Effector memory CD8-positive, alpha-beta T cell (primary cell): ENCODE results near the gene DNAH2.

ENCODE experiments used
- ATAC-seq: fragments of 150-1000 bp; cut with Tn5 transposase; replicated peaks from 2 replicates; pipeline ENCODE4 v1.10.0; 2021; ENCODE audit warnings: mild to moderate bottlenecking, moderate library complexity
- DNase-seq, 3 experiments: peaks; one replicate each; pipeline ENCODE4 v3.0.0; 2021
- H3K27ac Mint-ChIP-seq, 2 donors: one replicate each; pipeline ENCODE4 v1.8.0; 2022; ENCODE audit warnings: mild to moderate bottlenecking in 2 of 2, mixed read lengths in 2 of 2, moderate library complexity in 2 of 2
- H3K27me3 Mint-ChIP-seq, 2 donors: one replicate each; pipeline ENCODE4 v1.8.0; 2022; ENCODE audit warnings: mixed read lengths in 2 of 2
- H3K36me3 Mint-ChIP-seq: one replicate; pipeline ENCODE4 v1.8.0; 2022; ENCODE audit warnings: mild to moderate bottlenecking, moderate library complexity, mixed read lengths; ENCODE audit not compliant: insufficient read depth
- H3K4me1 Mint-ChIP-seq, 2 donors: one replicate each; pipeline ENCODE4 v1.8.0; 2022; ENCODE audit warnings: low read depth in 2 of 2, mixed read lengths in 2 of 2
- H3K4me3 Mint-ChIP-seq, 2 donors: one replicate each; pipeline ENCODE4 v1.8.0; 2022; ENCODE audit warnings: mild to moderate bottlenecking in 2 of 2, mixed read lengths in 2 of 2, moderate library complexity in 2 of 2
- H3K9me3 Mint-ChIP-seq, 2 donors: one replicate each; pipeline ENCODE4 v1.8.0; 2022; ENCODE audit warnings: mixed read lengths in 2 of 2

Gene DNAH2

GRCh38 chr17:7707446-7707845 is 10.1 kb upstream of the DNAH2 start:
- Mint-ChIP-seq H3K4me3 (no peak overlapping the region), H3K4me1 (peaks cover 25 to 29% of the 10 kb centered on the region in 2 donors), H3K36me3 (no peaks in the 10 kb centered on the region), H3K27me3 (peaks cover 71 to 92% of the 10 kb centered on the region in 2 donors), H3K27ac (no peak overlapping the region), H3K9me3 (no peaks in the 10 kb centered on the region)
- ATAC-seq (no peak), DNase-seq (no peak)

GRCh38 chr17:7707858-7708750 is 9.4 kb upstream of the DNAH2 start:
- ATAC-seq (no peak), DNase-seq (no peak)
- H3K36me3 Mint-ChIP-seq: no peaks in the 10 kb centered on the region
- no peak overlapping the region for H3K27ac Mint-ChIP-seq
- peaks cover 71 to 92% of the 10 kb centered on the region in 2 donors for H3K27me3 Mint-ChIP-seq
- no peaks in the 10 kb centered on the region for H3K9me3 Mint-ChIP-seq
- H3K4me1 Mint-ChIP-seq: peaks cover 25 to 32% of the 10 kb centered on the region in 2 donors
- no peak overlapping the region for H3K4me3 Mint-ChIP-seq

- Mint-ChIP-seq H3K36me3 (peaks cover 6% of the 10 kb centered on the region), H3K4me1 (peaks cover 23 to 24% of the 10 kb centered on the region in 2 donors), H3K4me3 (no peak overlapping the region), H3K9me3 (no peaks in the 10 kb centered on the region), H3K27me3 (peaks cover 70 to 92% of the 10 kb centered on the region in 2 donors), H3K27ac (no peak overlapping the region)
- DNase-seq: no peak
- ATAC-seq: no peak
Observed at GRCh38 chr17:7709031-7709430, 8.5 kb upstream of the DNAH2 start.

GRCh38 chr17:7710301-7710700 is 7.2 kb upstream of the DNAH2 start:
- no peak overlapping the region for H3K4me3 Mint-ChIP-seq
- DNase-seq: no peak

DNA sequence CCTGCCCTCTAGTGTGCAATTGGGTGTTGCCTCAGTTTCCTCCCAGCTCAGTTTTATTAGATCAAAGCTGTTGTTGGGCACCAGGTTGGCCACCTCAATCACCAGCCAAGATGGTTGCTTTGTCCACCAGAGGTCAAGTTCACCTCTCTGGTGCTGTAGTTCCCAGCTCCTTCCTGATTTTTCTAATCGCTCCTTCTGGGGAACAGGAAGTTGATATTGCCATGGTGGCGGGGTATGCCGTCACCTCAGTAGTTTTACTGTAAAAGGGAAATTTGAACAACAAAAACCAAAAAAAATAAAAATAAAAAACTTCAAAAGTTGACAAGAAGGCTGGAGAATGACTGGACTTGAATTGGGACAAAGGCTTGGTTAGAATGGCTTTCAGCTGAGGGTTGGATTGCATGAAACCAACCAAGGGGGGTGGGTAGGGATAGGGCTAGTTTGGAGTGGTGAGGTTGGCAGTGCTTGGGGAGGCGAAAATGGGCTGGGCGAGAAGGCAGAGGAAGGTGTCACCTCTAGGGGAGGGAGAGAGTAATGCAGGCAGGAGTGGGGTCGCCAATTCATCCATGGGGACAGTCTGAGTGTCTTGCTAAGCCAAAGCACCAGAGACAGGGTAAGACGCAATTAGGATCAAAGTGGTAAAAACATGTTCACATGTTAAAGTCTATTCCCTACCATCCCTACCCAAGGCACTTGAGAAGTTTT is 6.3 kb upstream of the DNAH2 start:
- H3K36me3 Mint-ChIP-seq: peaks cover 6% of the 10 kb centered on the region
- ATAC-seq (no peak), DNase-seq (no peak)
- H3K27ac Mint-ChIP-seq: no peak overlapping the region
- no peaks in the 10 kb centered on the region for H3K9me3 Mint-ChIP-seq
- no peak overlapping the region for H3K4me3 Mint-ChIP-seq
- peaks cover 15% of the 10 kb centered on the region in 2 donors for H3K4me1 Mint-ChIP-seq
- H3K27me3 Mint-ChIP-seq: peaks cover 73 to 93% of the 10 kb centered on the region in 2 donors

More at GRCh38 chr17:7710301-7710700, 7.2 kb upstream of the DNAH2 start:
- peaks cover 15 to 17% of the 10 kb centered on the region in 2 donors for H3K4me1 Mint-ChIP-seq
- H3K9me3 Mint-ChIP-seq: no peaks in the 10 kb centered on the region
- ATAC-seq: no peak
- peaks cover 6% of the 10 kb centered on the region for H3K36me3 Mint-ChIP-seq
- no peak overlapping the region for H3K27ac Mint-ChIP-seq
- H3K27me3 Mint-ChIP-seq: peaks cover 72 to 93% of the 10 kb centered on the region in 2 donors

DNA sequence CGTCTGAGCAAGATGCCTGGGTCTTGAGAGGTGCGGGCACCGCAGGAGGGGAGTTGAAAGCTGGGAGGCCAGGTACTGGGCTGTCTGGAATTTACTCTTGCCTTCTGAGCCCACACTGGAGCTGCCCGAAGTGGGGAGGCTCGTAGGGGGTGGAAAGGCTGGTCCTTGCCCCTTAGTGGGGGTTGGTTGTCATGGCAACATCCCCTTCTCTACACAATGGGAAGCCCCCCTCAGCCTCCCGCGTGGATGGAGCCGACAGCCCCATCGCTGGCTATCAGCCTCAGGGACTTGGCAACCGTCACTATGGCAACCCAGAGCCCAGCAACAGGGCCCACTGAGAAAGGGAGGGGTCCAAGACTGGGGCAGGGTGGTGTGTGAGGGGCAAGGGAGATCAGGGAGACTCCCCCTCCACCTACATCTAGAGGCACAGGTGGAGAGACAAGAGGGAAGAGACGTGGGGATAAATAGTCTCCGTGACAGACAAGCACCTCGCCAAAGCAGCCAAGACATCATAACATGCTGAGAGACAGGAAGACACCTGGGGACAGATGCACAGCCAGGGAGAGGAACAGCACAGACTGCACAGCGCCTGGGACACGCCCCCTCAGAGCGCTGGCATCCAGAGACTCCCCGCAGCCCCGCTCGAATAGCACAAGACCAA is 5.3 kb upstream of the DNAH2 start:
- ATAC-seq: peak; percentile 31

GRCh38 chr17:7713782-7714181 is 3.8 kb upstream of the DNAH2 start:
- H3K9me3 Mint-ChIP-seq: no peaks in the 10 kb centered on the region
- ATAC-seq (no peak), DNase-seq (no peak)
- H3K36me3 Mint-ChIP-seq: peaks cover 6% of the 10 kb centered on the region
- H3K27ac Mint-ChIP-seq: no peak overlapping the region
- H3K4me3 Mint-ChIP-seq: no peak overlapping the region
- peaks cover 83 to 95% of the 10 kb centered on the region in 2 donors for H3K27me3 Mint-ChIP-seq
- H3K4me1 Mint-ChIP-seq: peaks cover 24 to 25% of the 10 kb centered on the region in 2 donors

More for the DNA sequence above, 5.3 kb upstream of the DNAH2 start:
- peaks cover 16 to 20% of the 10 kb centered on the region in 2 donors for H3K4me1 Mint-ChIP-seq
- peaks cover 6% of the 10 kb centered on the region for H3K36me3 Mint-ChIP-seq
- no peaks in the 10 kb centered on the region for H3K9me3 Mint-ChIP-seq
- H3K27me3 Mint-ChIP-seq: peaks cover 74 to 93% of the 10 kb centered on the region in 2 donors
- no peak for DNase-seq
- no peak overlapping the region for H3K27ac Mint-ChIP-seq
- no peak overlapping the region for H3K4me3 Mint-ChIP-seq

DNA sequence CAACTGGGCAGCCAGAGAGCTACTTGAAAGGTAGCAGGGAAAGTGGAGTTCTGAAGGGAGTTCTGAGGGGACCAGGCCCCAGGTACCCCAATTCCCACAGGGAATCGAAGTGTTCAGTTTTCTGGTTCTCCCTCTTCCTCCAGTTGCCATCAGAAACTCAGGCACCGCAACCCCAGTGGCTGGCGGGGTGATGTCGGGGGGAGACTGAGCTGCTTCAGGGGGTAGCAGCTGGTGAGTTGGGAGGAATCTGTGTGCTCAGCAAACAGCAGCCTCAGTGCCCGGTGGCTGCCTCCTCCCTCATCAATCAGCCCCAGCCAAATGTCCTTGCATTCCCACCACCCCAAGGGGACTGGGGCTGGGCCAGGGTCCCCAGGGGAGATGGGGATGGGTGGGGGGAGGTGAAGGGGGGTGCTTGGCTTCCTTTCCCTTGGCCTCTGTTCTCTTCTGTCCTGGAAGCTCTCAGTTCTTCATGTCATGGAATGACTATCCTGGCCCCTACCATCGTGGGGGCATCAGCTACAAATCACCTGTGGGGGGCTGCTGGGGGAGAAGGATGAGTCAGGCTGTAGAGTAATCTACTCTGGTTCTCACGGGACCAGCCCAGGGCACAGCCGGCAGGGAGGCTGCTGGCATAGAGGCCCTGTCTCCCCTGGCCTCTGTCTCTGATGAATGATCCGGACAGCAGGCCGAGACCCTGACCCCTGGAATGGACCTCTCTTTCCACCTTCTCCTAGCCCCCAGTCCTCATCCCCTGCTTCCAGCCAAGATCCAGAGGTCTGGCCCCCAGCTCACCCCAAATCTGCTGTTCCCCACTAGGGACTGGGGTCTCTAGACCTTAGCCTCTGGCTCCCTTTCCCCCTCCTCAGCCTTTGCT is 2.6 kb upstream of the DNAH2 start:
- Mint-ChIP-seq H3K27me3 (peaks cover 90 to 100% of the 10 kb centered on the region in 2 donors), H3K27ac (no peak overlapping the region), H3K9me3 (no peaks in the 10 kb centered on the region), H3K4me1 (peaks cover 22 to 25% of the 10 kb centered on the region in 2 donors), H3K4me3 (no peak overlapping the region), H3K36me3 (peaks cover 6% of the 10 kb centered on the region)
- ATAC-seq (no peak), DNase-seq (no peak)

DNA sequence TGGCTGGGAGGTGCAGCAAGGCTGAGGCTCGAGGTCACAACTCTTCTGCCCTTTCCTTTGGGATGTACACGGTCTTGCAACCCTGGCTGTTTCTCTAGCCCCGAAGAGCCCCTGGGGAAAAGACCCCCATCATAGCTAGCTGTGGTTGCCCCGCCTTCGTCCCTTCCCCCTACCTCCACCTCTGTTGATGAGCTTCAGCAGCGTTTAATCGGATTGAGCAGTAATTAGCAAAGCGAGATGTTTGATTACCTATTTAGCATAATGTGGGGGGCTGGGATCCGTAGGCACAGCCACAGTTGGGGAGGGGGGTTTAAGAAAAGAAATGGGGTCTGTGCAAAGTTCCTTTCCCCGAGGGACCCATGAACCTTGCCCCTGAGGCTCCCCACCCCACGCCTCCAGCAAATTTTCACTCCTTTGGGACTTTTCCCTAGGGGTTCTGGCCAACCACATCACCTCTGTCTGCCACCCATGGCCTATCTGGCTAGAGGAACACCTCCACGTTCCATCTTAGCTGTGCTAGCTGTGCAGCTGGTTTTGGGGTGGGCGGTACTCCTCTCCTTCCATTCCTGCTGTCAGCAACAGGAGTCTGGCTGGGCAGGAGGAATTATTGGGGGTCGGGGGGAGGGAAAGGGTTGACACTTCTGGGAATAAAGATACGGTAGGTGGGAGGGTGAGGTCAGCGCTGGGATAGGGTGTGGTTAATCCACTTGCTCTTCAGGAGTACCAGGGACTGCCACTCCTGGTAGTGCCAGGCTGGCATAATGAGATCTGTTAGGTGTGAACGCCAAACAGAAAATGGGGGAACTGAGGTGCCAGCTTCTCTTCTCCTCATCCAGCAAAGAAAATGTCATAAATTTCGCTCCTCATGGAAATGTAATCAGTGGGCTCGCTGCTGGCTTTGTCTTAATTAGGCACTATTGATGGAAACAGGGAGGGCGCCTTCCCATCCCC is 1.3 kb upstream of the DNAH2 start:
- ATAC-seq (no peak), DNase-seq (no peak)
- Mint-ChIP-seq H3K27me3 (peaks cover 92 to 100% of the 10 kb centered on the region in 2 donors), H3K9me3 (no peaks in the 10 kb centered on the region), H3K27ac (no peak overlapping the region), H3K4me1 (peaks cover 18 to 19% of the 10 kb centered on the region in 2 donors), H3K36me3 (peaks cover 6% of the 10 kb centered on the region), H3K4me3 (peak overlapping the region; percentile 68 to 76)

DNA sequence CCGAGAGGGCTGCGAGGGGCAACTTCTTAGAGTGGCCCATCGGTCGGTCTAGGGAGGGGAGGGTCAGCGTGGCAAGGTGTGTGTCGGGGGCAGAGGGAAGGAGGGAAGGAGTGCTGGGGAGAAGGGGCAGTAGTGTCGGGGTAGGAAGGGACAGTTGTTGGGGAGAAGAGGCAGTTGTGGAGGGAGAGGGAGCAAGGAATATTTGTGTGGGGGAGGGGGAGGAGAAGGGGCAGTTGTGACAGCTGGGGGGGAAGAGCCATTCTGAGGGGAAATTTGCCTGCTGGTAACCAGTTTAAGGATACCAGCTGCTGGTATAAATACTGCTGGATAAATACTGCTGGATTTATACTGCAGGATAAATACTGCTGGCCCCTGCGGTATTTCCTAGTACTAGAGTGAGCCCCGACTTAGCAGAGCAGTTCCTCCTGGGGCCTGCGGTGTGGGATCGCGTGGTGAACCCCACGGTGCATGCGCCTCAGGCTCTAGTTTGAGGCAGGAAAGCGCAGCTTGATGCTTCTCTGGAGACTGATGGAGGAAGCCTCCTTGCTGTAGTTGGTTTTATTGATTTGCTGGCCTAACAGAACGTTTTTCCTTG is 309 bp downstream of the DNAH2 start:
- peak overlapping the region; percentile 68 to 76 for H3K4me3 Mint-ChIP-seq
- H3K27ac Mint-ChIP-seq: no peak overlapping the region
- H3K27me3 Mint-ChIP-seq: peaks cover 90 to 100% of the 10 kb centered on the region in 2 donors
- peaks cover 6% of the 10 kb centered on the region for H3K36me3 Mint-ChIP-seq
- no peaks in the 10 kb centered on the region for H3K9me3 Mint-ChIP-seq
- ATAC-seq: peak; percentile 80
- no peak for DNase-seq
- H3K4me1 Mint-ChIP-seq: peaks cover 9 to 15% of the 10 kb centered on the region in 2 donors

DNA sequence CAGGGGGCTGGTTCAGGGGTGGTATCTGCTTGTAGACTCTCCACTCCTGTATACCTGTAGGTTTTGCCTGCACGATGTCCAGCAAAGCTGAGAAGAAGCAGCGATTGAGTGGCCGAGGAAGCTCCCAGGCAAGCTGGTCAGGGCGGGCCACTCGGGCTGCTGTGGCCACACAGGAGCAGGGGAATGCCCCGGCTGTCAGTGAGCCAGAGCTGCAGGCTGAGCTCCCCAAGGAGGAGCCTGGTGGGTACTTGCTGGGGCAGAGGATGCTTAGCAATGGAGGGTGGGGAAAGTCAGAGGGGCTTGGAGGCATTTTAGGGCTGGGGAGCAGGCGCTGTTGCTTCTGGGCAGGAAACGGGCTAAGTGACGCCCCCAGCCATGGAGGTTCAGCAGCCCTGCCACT is 2.1 kb downstream of the DNAH2 start:
- ATAC-seq: no peak
- H3K36me3 Mint-ChIP-seq: no peaks in the 10 kb centered on the region
- peaks cover 84 to 95% of the 10 kb centered on the region in 2 donors for H3K27me3 Mint-ChIP-seq
- H3K4me1 Mint-ChIP-seq: peaks cover 9 to 10% of the 10 kb centered on the region in 2 donors
- no peak for DNase-seq
- H3K27ac Mint-ChIP-seq: no peak overlapping the region
- no peak overlapping the region for H3K4me3 Mint-ChIP-seq
- H3K9me3 Mint-ChIP-seq: no peaks in the 10 kb centered on the region
